Fibroblast of mammary gland (primary cell): Measurements from ENCODE around the gene VEZF1.

ENCODE experiments used
- DNase-seq: peaks from one replicate; pipeline ENCODE4 v3.0.0-alpha.2; 2010; ENCODE audit warnings: low read depth
- H3K4me3 ChIP-seq: 2 replicates; pipeline ENCODE4 v1.5.1; 2011; ENCODE audit warnings: low read depth, mild to moderate bottlenecking, low read length, moderate library complexity; ENCODE audit not compliant: control insufficient read depth
- TF ChIP-seq, protein P1 (sequence below): conservative IDR thresholded peaks from 2 replicates; pipeline ENCODE4 v1.5.1; 2011; ENCODE audit warnings: low read depth, low read length, inconsistent platforms; ENCODE audit not compliant: control insufficient read depth, insufficient read depth

Gene VEZF1

DNA sequence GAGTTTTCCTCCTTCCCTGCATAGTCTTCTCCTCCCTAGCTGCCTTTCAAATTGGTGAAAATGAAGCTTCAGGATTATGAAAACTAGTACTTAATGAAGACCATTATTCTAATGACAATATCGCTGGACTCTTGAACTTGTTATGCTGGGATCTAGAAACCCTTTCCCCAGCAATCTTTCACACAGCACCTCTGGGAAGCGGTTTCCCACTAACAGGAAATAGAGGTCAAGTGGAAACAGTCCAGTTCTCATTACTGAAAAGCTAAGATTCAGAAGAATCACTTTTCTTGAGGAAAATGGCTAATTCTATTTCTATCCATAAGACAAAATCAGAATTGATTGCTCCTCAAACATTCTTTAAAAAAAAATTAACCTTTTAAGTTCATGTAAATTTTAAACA lies 2.0 kb upstream of the VEZF1 start:
- no peak overlapping the region for H3K4me3 ChIP-seq
- DNase-seq = no peak
- TF ChIP-seq, protein P1, sequence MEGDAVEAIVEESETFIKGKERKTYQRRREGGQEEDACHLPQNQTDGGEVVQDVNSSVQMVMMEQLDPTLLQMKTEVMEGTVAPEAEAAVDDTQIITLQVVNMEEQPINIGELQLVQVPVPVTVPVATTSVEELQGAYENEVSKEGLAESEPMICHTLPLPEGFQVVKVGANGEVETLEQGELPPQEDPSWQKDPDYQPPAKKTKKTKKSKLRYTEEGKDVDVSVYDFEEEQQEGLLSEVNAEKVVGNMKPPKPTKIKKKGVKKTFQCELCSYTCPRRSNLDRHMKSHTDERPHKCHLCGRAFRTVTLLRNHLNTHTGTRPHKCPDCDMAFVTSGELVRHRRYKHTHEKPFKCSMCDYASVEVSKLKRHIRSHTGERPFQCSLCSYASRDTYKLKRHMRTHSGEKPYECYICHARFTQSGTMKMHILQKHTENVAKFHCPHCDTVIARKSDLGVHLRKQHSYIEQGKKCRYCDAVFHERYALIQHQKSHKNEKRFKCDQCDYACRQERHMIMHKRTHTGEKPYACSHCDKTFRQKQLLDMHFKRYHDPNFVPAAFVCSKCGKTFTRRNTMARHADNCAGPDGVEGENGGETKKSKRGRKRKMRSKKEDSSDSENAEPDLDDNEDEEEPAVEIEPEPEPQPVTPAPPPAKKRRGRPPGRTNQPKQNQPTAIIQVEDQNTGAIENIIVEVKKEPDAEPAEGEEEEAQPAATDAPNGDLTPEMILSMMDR = no peak

GRCh38 chr17:57988301-57989250 lies 522 bp upstream of the VEZF1 start:
- TF ChIP-seq, protein P1 = no peak
- peak overlapping the region; percentile 63 for H3K4me3 ChIP-seq
- peak; percentile 60 for DNase-seq

GRCh38 chr17:57986841-57987580 lies 1.0 kb downstream of the VEZF1 start:
- H3K4me3 ChIP-seq = peak overlapping the region; percentile 77
- peak; percentile 82 for DNase-seq
- TF ChIP-seq, protein P1 = no peak

- DNase-seq = peak; percentile 59
- H3K4me3 ChIP-seq = peak overlapping the region; percentile 77
- TF ChIP-seq, protein P1 = no peak
These were observed 2.4 kb downstream of the VEZF1 start for GRCh38 chr17:57985675-57985974.

DNA sequence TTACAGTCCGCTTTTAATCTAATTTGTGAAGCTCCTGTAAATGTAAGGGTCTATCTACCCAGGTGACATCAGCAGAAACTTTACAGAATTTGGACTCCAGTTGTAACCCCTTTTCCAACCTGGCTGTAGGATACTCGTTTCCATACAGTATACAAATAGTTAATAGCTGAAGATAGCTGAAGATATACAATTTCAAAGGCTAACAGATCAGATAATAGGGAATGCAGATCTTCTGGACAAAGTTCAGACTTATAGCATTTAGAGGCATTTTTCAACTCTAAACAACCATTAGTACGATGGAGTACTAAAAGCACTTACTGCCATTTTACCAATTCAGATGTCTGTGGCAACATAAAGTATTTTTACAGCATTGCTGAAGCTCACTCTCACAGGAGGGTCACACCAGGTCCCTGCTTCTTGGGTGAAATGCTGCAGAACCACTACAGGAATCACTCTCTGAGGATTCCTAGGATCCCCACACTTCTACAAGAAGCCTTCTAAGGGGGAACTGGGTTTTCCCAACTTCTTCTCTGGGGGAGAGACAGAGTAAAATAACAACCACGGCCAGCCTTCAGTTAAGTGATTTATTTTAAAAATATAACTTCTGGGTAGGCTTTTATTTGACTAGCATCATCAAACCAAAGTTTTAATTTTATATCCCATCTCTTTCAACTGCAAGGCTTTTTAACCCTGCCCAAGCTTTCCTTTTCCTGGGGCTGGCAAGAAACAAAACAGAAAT lies 2.9 kb downstream of the VEZF1 start:
- H3K4me3 ChIP-seq = no peak overlapping the region
- DNase-seq = no peak
- TF ChIP-seq, protein P1 = no peak

DNA sequence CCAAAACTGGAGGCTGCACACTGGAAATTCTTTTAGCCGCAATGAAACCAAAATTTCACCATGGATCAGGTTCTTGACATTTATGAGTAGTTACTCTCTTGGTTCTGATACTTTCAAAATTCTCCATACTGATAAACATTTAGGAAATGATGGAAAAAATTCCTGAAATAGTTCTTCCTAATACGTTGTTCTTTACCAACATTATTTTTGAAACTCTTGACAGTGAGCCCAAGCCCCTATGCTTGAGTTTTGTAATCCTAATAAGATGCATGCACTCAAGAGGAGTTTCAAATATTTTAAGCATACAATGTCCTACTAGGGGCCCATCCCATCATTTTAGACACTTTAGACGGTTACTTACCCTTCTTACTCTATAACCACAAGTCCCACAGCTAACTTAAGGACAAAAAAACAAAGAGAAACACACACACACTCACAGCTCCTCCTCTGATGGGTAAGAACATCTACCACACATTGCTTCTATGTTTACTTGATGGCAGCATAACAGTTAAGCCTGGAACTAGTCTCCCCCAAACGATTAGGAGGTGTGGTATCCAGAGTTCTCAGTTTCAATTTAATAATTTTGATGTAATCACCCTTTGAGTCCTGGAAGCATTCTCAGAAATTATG lies 3.7 kb downstream of the VEZF1 start:
- TF ChIP-seq, protein P1 = no peak
- no peak overlapping the region for H3K4me3 ChIP-seq
- DNase-seq = no peak
